ENCODE results near the gene LIMCH1. TPM values are rescaled to one million over a fixed set of nuclear protein-coding genes. Genes with fewer than 3 reads are reported as not detected.

The LIMCH1 gene
- total RNA-seq, 1 donor from 2014 or later = 3.4 TPM

GRCh38 chr4:41514169-41514568 lies 23.8 kb upstream of the LIMCH1 start:
- TF ChIP-seq, protein P1, sequence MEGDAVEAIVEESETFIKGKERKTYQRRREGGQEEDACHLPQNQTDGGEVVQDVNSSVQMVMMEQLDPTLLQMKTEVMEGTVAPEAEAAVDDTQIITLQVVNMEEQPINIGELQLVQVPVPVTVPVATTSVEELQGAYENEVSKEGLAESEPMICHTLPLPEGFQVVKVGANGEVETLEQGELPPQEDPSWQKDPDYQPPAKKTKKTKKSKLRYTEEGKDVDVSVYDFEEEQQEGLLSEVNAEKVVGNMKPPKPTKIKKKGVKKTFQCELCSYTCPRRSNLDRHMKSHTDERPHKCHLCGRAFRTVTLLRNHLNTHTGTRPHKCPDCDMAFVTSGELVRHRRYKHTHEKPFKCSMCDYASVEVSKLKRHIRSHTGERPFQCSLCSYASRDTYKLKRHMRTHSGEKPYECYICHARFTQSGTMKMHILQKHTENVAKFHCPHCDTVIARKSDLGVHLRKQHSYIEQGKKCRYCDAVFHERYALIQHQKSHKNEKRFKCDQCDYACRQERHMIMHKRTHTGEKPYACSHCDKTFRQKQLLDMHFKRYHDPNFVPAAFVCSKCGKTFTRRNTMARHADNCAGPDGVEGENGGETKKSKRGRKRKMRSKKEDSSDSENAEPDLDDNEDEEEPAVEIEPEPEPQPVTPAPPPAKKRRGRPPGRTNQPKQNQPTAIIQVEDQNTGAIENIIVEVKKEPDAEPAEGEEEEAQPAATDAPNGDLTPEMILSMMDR (IDR thresholded peaks at IDR 0.05; ENCODE audit: insufficient read depth, low read length, poor library complexity, severe bottlenecking) = no peak
- no peaks in the 10 kb centered on the region for H3K36me3 ChIP-seq (ENCODE audit: control insufficient read depth, insufficient read depth, low read length)
- no peak overlapping the region for H3K4me3 ChIP-seq (ENCODE audit: low read depth, low read length)
- no peak for DNase-seq (ENCODE audit: low read depth)
- no peaks in the 10 kb centered on the region for H3K27me3 ChIP-seq (ENCODE audit: control insufficient read depth, insufficient read depth, low read length)

- Histone ChIP-seq H3K4me3 (ENCODE audit: low read depth, low read length) (no peak overlapping the region), H3K27me3 (ENCODE audit: control insufficient read depth, insufficient read depth, low read length) (no peaks in the 10 kb centered on the region), H3K36me3 (ENCODE audit: control insufficient read depth, insufficient read depth, low read length) (no peaks in the 10 kb centered on the region)
- DNase-seq (ENCODE audit: low read depth) = no peak
- TF ChIP-seq, protein P1 (IDR thresholded peaks at IDR 0.05; ENCODE audit: insufficient read depth, low read length, poor library complexity, severe bottlenecking) = no peak
Measured at GRCh38 chr4:41514766-41515481, 23.0 kb upstream of the LIMCH1 start.

- no peak for DNase-seq (ENCODE audit: low read depth)
- no peak overlapping the region for H3K4me3 ChIP-seq (ENCODE audit: low read depth, low read length)
- H3K27me3 ChIP-seq (ENCODE audit: control insufficient read depth, insufficient read depth, low read length) = no peaks in the 10 kb centered on the region
- H3K36me3 ChIP-seq (ENCODE audit: control insufficient read depth, insufficient read depth, low read length) = no peaks in the 10 kb centered on the region
- TF ChIP-seq, protein P1 (IDR thresholded peaks at IDR 0.05; ENCODE audit: insufficient read depth, low read length, poor library complexity, severe bottlenecking) = no peak
Measured at GRCh38 chr4:41517121-41517520, 20.8 kb upstream of the LIMCH1 start.

DNA sequence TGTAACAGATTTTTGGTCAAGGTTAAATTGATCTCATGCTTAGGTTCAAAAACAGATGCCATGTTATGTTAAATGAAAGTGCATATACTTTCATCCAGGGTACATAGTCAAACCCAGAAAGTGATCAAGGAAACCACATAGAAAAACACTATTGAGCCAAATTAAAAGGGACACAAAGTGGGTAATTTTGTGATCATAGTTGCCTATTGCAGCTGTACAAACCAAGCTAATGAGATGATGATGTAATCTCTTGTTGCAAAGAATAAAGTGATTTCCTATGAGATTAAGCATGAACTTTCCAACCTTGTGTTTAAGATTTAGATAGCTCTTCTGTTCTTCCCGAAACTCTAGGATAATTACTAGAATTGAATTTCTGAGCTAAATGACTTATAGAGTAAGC lies 20.2 kb upstream of the LIMCH1 start:
- H3K27me3 ChIP-seq (ENCODE audit: control insufficient read depth, insufficient read depth, low read length) = no peaks in the 10 kb centered on the region
- no peak for DNase-seq (ENCODE audit: low read depth)
- TF ChIP-seq, protein P1 (IDR thresholded peaks at IDR 0.05; ENCODE audit: insufficient read depth, low read length, poor library complexity, severe bottlenecking) = no peak
- no peak overlapping the region for H3K4me3 ChIP-seq (ENCODE audit: low read depth, low read length)
- H3K36me3 ChIP-seq (ENCODE audit: control insufficient read depth, insufficient read depth, low read length) = no peaks in the 10 kb centered on the region

- TF ChIP-seq, protein P1 (IDR thresholded peaks at IDR 0.05; ENCODE audit: insufficient read depth, low read length, poor library complexity, severe bottlenecking) = no peak
- Histone ChIP-seq H3K27me3 (ENCODE audit: control insufficient read depth, insufficient read depth, low read length) (no peaks in the 10 kb centered on the region), H3K36me3 (ENCODE audit: control insufficient read depth, insufficient read depth, low read length) (no peaks in the 10 kb centered on the region), H3K4me3 (ENCODE audit: low read depth, low read length) (no peak overlapping the region)
- DNase-seq (ENCODE audit: low read depth) = no peak
Measured at GRCh38 chr4:41524425-41524824, 13.5 kb upstream of the LIMCH1 start.

DNA sequence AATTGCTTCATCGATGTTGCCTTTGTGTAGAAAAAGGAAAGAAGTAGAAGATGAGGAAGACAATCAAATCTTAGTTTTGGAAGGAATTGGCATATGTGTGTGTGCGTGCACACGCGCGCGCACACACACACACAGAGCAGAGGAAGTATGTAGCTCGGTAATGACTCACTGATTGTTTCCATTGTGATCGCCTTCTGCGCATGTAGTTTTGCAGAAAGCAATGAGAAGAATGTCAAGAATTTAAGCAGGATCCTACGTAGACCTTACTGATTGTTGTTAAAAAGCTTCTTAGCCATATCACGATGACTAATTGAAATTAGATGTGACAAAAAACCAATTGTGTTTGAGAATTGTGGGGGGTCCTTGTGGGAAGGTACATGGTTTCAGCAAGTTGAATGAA lies 12.8 kb upstream of the LIMCH1 start:
- TF ChIP-seq, protein P1 (IDR thresholded peaks at IDR 0.05; ENCODE audit: insufficient read depth, low read length, poor library complexity, severe bottlenecking) = no peak
- Histone ChIP-seq H3K4me3 (ENCODE audit: low read depth, low read length) (no peak overlapping the region), H3K36me3 (ENCODE audit: control insufficient read depth, insufficient read depth, low read length) (no peaks in the 10 kb centered on the region), H3K27me3 (ENCODE audit: control insufficient read depth, insufficient read depth, low read length) (no peaks in the 10 kb centered on the region)
- DNase-seq (ENCODE audit: low read depth) = peak; percentile 91
